ENCODE results near the gene LRRD1. TPM values are rescaled to one million over a fixed set of nuclear protein-coding genes. Genes with fewer than 3 reads are reported as not detected.
A peak's percentile ranks its signal among the peaks of the same experiment; 100 is the strongest.
"Not testable (repeated sequence)": the region's sequence is repeated elsewhere in the genome, so short reads cannot be mapped to it uniquely, and the experiment has no call there.

LRRD1 gene
- total RNA-seq, 1 donor from 2014 or later = 0.58 TPM

DNA sequence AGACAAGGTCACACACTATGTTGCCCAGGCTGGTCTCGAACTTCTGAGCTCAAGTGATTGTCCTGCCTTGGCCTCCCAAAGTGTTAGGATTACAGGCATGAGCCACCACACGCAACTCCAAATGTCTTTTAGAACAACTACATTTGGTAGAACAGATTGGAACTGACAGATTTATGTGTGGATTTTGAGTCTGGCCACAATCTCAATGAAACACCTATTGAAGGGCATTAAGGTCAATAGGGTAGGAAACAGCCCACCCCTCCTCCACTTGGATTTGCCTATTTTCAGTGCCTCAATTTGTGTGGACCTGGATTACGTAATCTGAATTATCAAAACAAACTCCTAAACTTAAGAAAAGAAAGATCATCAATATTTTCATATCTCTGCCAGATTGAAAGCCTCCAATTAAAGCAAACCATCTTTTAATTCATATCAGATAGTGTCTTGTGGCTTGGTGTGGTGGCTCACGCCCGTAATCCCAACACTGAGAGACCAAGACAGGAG lies 29.2 kb downstream of the LRRD1 start:
- H3K27ac Mint-ChIP-seq (ENCODE audit: unreplicated experiment) = no peak overlapping the region
- no peaks in the 10 kb centered on the region for H3K9me3 Mint-ChIP-seq
- H3K4me1 Mint-ChIP-seq = no peaks in the 10 kb centered on the region
- no peak for DNase-seq (ENCODE audit: low read depth, low spot score)
- TF ChIP-seq, protein P1, sequence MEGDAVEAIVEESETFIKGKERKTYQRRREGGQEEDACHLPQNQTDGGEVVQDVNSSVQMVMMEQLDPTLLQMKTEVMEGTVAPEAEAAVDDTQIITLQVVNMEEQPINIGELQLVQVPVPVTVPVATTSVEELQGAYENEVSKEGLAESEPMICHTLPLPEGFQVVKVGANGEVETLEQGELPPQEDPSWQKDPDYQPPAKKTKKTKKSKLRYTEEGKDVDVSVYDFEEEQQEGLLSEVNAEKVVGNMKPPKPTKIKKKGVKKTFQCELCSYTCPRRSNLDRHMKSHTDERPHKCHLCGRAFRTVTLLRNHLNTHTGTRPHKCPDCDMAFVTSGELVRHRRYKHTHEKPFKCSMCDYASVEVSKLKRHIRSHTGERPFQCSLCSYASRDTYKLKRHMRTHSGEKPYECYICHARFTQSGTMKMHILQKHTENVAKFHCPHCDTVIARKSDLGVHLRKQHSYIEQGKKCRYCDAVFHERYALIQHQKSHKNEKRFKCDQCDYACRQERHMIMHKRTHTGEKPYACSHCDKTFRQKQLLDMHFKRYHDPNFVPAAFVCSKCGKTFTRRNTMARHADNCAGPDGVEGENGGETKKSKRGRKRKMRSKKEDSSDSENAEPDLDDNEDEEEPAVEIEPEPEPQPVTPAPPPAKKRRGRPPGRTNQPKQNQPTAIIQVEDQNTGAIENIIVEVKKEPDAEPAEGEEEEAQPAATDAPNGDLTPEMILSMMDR (conservative IDR thresholded peaks at IDR 0.05) = no peak
- no peak overlapping the region for H3K4me3 Mint-ChIP-seq
- no peaks in the 10 kb centered on the region for H3K36me3 Mint-ChIP-seq (ENCODE audit: low read depth)
- no peaks in the 10 kb centered on the region for H3K27me3 Mint-ChIP-seq (ENCODE audit: low read depth)

- H3K27me3 Mint-ChIP-seq (ENCODE audit: low read depth) = not testable (repeated sequence)
These were observed 35.6 kb downstream of the LRRD1 start for GRCh38 chr7:92143192-92143880.

GRCh38 chr7:92142791-92143190 lies 36.2 kb downstream of the LRRD1 start:
- not testable (repeated sequence) for H3K27me3 Mint-ChIP-seq (ENCODE audit: low read depth); H3K9me3 Mint-ChIP-seq; H3K27ac Mint-ChIP-seq (ENCODE audit: unreplicated experiment); DNase-seq (ENCODE audit: low read depth, low spot score); H3K4me1 Mint-ChIP-seq; H3K36me3 Mint-ChIP-seq (ENCODE audit: low read depth); H3K4me3 Mint-ChIP-seq

More at GRCh38 chr7:92143192-92143880, 35.6 kb downstream of the LRRD1 start:
- not testable (repeated sequence) for H3K36me3 Mint-ChIP-seq (ENCODE audit: low read depth); DNase-seq (ENCODE audit: low read depth, low spot score); H3K4me1 Mint-ChIP-seq; H3K27ac Mint-ChIP-seq (ENCODE audit: unreplicated experiment); H3K9me3 Mint-ChIP-seq; H3K4me3 Mint-ChIP-seq

DNA sequence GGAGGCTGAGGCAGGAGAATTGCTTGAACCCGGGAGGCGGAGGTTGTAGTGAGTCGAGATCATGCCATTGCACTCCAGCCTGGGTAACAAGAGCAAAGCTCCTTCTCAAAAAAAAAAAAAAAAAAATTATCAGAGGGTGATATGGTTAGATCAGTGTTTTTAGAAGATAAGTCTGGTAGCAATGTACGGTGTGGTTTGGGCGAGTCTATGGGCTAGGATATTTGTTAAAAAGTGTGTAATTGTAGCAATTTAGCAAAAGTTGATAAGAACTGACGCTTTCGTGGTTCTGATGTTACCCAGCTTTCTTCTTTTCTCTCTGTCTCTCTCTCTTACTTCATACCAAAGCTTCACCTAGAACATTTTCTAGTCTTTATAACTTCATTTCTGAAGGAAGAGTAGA lies 37.8 kb downstream of the LRRD1 start:
- Mint-ChIP-seq H3K4me1 (no peaks in the 10 kb centered on the region), H3K27me3 (ENCODE audit: low read depth) (no peaks in the 10 kb centered on the region), H3K27ac (ENCODE audit: unreplicated experiment) (no peak overlapping the region), H3K4me3 (peak overlapping the region; percentile 10), H3K9me3 (peaks cover 6% of the 10 kb centered on the region), H3K36me3 (ENCODE audit: low read depth) (peaks cover 3% of the 10 kb centered on the region)
- no peak for DNase-seq (ENCODE audit: low read depth, low spot score)
- TF ChIP-seq, protein P1 (conservative IDR thresholded peaks at IDR 0.05) = no peak

- no peak overlapping the region for H3K27ac Mint-ChIP-seq (ENCODE audit: unreplicated experiment)
- peak overlapping the region; percentile 74 for H3K4me3 Mint-ChIP-seq
- TF ChIP-seq, protein P1 (conservative IDR thresholded peaks at IDR 0.05) = no peak
- no peaks in the 10 kb centered on the region for H3K27me3 Mint-ChIP-seq (ENCODE audit: low read depth)
- peaks cover 27% of the 10 kb centered on the region for H3K4me1 Mint-ChIP-seq
- H3K9me3 Mint-ChIP-seq = peaks cover 5% of the 10 kb centered on the region
- no peak for DNase-seq (ENCODE audit: low read depth, low spot score)
- peaks cover 9% of the 10 kb centered on the region for H3K36me3 Mint-ChIP-seq (ENCODE audit: low read depth)
These were observed 41.4 kb downstream of the LRRD1 start for GRCh38 chr7:92137557-92137956.

DNA sequence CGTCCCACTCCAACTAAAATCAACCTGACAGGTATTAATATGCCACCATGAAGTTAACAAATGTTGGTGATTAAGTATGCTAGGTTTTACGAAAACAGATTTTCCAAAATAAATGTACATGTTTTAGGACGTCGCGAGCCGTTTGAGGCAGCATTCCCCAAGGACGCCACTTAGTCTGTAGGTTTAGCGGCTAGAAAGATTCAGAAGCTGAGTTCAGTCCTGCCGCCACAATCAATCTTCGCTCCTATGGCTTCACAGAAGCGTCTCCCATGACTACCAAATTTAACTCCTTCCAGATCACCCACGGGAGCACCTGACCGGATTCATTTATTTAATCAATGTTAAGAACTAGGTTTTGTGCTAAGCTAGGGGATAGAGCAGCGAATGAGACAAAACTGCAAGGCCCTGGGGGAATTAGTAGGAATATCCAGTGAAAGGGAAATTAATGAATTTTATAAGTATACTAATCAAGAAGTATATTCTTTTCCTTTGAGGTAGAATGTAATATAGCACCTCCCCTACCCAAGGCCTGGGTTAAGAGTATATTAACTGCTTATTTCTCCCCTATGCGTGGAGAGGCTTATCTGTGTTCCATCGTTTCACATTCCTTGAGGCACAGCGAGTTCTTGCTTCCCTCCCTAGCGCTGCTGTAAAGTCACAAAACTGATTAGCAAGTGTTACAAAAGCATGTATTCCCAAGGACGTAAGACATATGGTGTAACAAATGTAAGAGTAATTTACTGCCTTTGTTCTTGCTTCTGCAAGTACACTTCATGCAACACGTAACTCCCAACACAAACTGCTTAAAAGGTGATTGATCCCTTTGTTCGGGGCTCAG lies 43.7 kb downstream of the LRRD1 start:
- peak overlapping the region; percentile 100 for H3K27ac Mint-ChIP-seq (ENCODE audit: unreplicated experiment)
- H3K27me3 Mint-ChIP-seq (ENCODE audit: low read depth) = no peaks in the 10 kb centered on the region
- no peak for DNase-seq (ENCODE audit: low read depth, low spot score)
- H3K4me1 Mint-ChIP-seq = peaks cover 49% of the 10 kb centered on the region
- H3K9me3 Mint-ChIP-seq = no peaks in the 10 kb centered on the region
- TF ChIP-seq, protein P1 (conservative IDR thresholded peaks at IDR 0.05) = no peak
- peak overlapping the region; percentile 100 for H3K4me3 Mint-ChIP-seq
- peaks cover 18% of the 10 kb centered on the region for H3K36me3 Mint-ChIP-seq (ENCODE audit: low read depth)
